Left lung (tissue), 10 donors: ENCODE measurements around the gene PRRC2A. TPM values are rescaled to one million over a fixed set of nuclear protein-coding genes. Genes with fewer than 3 reads are reported as not detected.

Experiments
- ATAC-seq: fragments of 200-7000 bp; cut with Tn5 transposase; one replicate; pipeline ENCODE4 v1.9.1; 2020; ENCODE audit warnings: moderate library complexity
- DNase-seq, 4 donors: peaks; one replicate each; pipeline ENCODE4 v3.0.0-alpha.2; 2013 to 2020
- H3K27ac ChIP-seq, 2 donors: fragments of 200-600 bp; sonication (generic) in 1 of 2; one replicate each; pipeline versions ENCODE4 v1.5.0 to v1.8.0; 2020 to 2021
- H3K27me3 ChIP-seq, 2 donors: fragments of 200-600 bp; sonication (generic) in 1 of 2; one replicate each; pipeline versions ENCODE4 v1.5.0 to v1.8.0; 2020 to 2021
- H3K36me3 ChIP-seq, 2 donors: fragments of 200-600 bp; sonication (generic) in 1 of 2; one replicate each; pipeline versions ENCODE4 v1.5.0 to v1.8.0; 2020 to 2021
- H3K4me1 ChIP-seq, 2 donors: fragments of 200-600 bp; one replicate each; pipeline ENCODE4 v1.8.0; 2021
- H3K4me3 ChIP-seq, 2 donors: fragments of 200-600 bp; sonication (generic) in 1 of 2; one replicate each; pipeline versions ENCODE4 v1.5.0 to v1.8.0; 2020 to 2021; ENCODE audit warnings: mild to moderate bottlenecking in 1 of 2
- H3K9me3 ChIP-seq, 2 donors: fragments of 200-600 bp; sonication (generic) in 1 of 2; one replicate each; pipeline versions ENCODE4 v1.5.0 to v1.8.0; 2020 to 2021
- CTCF ChIP-seq, 2 donors: fragments of 200-600 bp; sonication (generic) in 1 of 2; IDR thresholded peaks; one replicate each; pipeline versions ENCODE4 v1.5.0 to v1.8.0; 2021; ENCODE audit warnings: antibody characterized with exemption in 2 of 2
- intact Hi-C, 2 donors: fragments of 100-400 bp; cut with DNase I; formaldehyde crosslinking; loops; one replicate each; pipeline versions ENCODE4 v1.11.2 to v1.14.2; 2022
- polyA plus RNA-seq, 6 donors: library from polyadenylated mRNA; unstranded; fragments of 120-200 nt; gene quantifications; one replicate each; pipeline ENCODE4 v1.2.1, GENCODE V29; 2013; ENCODE audit not compliant: insufficient read length in 6 of 6
- total RNA-seq, 2 donors: library from RNA; stranded (reverse); fragmentation: NEBNext Ultra II Directional; extraction: Animal tissue kit (Norgen Biotek cat#: 25700); gene quantifications; one replicate each; pipeline ENCODE4 v1.2.1, GENCODE V29; 2021
- donor health status: DM: no; HTN: yes; CAD: no.
- donor health status: DM: no; HTN: no; CAD: no.

PRRC2A gene
- total and polyA plus RNA-seq, 8 donors, result 130 to 201 (median 164) TPM

- TF ChIP-seq CTCF (IDR thresholded peaks at IDR 0.05), result peak; percentile 18 to 37
- peaks cover 0 to 25% of the 10 kb centered on the region in 2 donors for H3K4me1 ChIP-seq
- intact Hi-C loops, result loop anchor here (10.0 kb wide), 2 partner anchors 52 to 102 kb away; partner anchors contain the start of genes ATP6V1G2 (in 1 of the 2), DDX39B (in 1 of the 2), MICB (in 1 of the 2) and NFKBIL1 (in 1 of the 2)
- DNase-seq (no peak), ATAC-seq (peak; percentile 63)
- H3K4me3 ChIP-seq, result no peak overlapping the region
- no peak overlapping the region for H3K27ac ChIP-seq
- H3K9me3 ChIP-seq, result no peaks in the 10 kb centered on the region
- H3K36me3 ChIP-seq, result no peaks in the 10 kb centered on the region
- H3K27me3 ChIP-seq, result no peaks in the 10 kb centered on the region
These were observed 23.5 kb upstream of the PRRC2A start for GRCh38 chr6:31597006-31597405.

- DNase-seq (no peak), ATAC-seq (no peak)
- no peaks in the 10 kb centered on the region for H3K27me3 ChIP-seq
- no peaks in the 10 kb centered on the region for H3K4me1 ChIP-seq
- no peaks in the 10 kb centered on the region for H3K36me3 ChIP-seq
- no peak for TF ChIP-seq CTCF (IDR thresholded peaks at IDR 0.05)
- no peak overlapping the region for H3K4me3 ChIP-seq
- no peak overlapping the region for H3K27ac ChIP-seq
- no peaks in the 10 kb centered on the region for H3K9me3 ChIP-seq
- intact Hi-C loops, result no loop called here
These were observed 13.2 kb upstream of the PRRC2A start for GRCh38 chr6:31607317-31607716.

- Histone ChIP-seq H3K9me3 (no peaks in the 10 kb centered on the region), H3K4me3 (no peak overlapping the region), H3K27me3 (no peaks in the 10 kb centered on the region), H3K4me1 (peaks cover 0 to 14% of the 10 kb centered on the region in 2 donors), H3K27ac (no peak overlapping the region), H3K36me3 (no peaks in the 10 kb centered on the region)
- ATAC-seq, result no peak
- no peak for TF ChIP-seq CTCF (IDR thresholded peaks at IDR 0.05)
- no peak for DNase-seq
- intact Hi-C loops, result no loop called here
These were observed 10.8 kb upstream of the PRRC2A start for GRCh38 chr6:31609519-31610406.

- no peak for DNase-seq
- Histone ChIP-seq H3K27me3 (no peaks in the 10 kb centered on the region), H3K9me3 (no peaks in the 10 kb centered on the region), H3K27ac (no peak overlapping the region), H3K36me3 (no peaks in the 10 kb centered on the region), H3K4me1 (peaks cover 0 to 17% of the 10 kb centered on the region in 2 donors), H3K4me3 (no peak overlapping the region)
- no peak for TF ChIP-seq CTCF (IDR thresholded peaks at IDR 0.05)
- intact Hi-C loops, result no loop called here
- ATAC-seq, result no peak
These were observed 9.5 kb upstream of the PRRC2A start for GRCh38 chr6:31610968-31611367.

GRCh38 chr6:31614075-31614619 is 6.4 kb upstream of the PRRC2A start:
- H3K9me3 ChIP-seq, result no peaks in the 10 kb centered on the region
- H3K36me3 ChIP-seq, result no peaks in the 10 kb centered on the region
- DNase-seq, result peak in 1 of 4 donors; percentile 55
- H3K4me3 ChIP-seq, result peak overlapping the region in 1 of 2 donors; percentile 51
- no peaks in the 10 kb centered on the region for H3K27me3 ChIP-seq
- no peak for TF ChIP-seq CTCF (IDR thresholded peaks at IDR 0.05)
- peak overlapping the region; percentile 26 to 89 for H3K27ac ChIP-seq
- peak; percentile 68 for ATAC-seq
- intact Hi-C loops, result no loop called here
- H3K4me1 ChIP-seq, result peaks cover 0 to 29% of the 10 kb centered on the region in 2 donors
